Measurements from ENCODE around the gene SLC30A2.
"Not testable (repeated sequence)": the region's sequence is repeated elsewhere in the genome, so short reads cannot be mapped to it uniquely, and the experiment has no call there.

SLC30A2 gene, protein sequence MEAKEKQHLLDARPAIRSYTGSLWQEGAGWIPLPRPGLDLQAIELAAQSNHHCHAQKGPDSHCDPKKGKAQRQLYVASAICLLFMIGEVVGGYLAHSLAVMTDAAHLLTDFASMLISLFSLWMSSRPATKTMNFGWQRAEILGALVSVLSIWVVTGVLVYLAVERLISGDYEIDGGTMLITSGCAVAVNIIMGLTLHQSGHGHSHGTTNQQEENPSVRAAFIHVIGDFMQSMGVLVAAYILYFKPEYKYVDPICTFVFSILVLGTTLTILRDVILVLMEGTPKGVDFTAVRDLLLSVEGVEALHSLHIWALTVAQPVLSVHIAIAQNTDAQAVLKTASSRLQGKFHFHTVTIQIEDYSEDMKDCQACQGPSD

DNA sequence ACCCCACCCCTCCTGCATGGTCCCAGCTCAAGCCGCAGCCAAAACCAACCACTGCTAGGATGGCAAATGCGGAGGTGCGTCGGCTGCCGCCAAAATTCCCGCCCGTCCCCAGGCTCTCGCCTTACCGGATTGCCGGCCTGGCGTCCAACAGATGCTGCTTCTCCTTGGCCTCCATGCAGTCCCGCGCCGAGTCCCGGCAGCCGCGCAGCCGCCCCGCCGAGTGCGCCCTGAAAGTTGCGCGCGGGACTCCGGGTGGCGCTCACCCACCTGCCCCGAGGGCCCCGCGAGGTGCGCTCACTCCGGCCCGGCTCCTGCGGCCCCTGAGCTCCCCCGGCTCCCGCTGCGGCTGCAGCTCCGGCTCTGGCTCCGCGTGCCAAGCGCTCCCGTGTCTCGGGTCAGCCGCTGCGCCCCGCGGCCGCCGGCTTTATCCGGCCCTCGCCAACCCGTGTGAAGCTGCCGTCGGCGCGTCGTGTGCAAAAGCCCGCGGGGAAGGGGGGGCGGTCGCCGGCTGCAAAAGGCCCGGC, at the start of gene SLC30A2:
Gene SLC30A2 (minus strand): TSS at position 397 of the 524 bp plus-strand sequence. CDS start 222 bp downstream, at position 175.
- H3K4me1 ChIP-seq (ENCODE audit: control insufficient read depth in 2 of 2, insufficient read depth in 2 of 2, low read length in 2 of 2): peaks cover 8 to 11% of the 10 kb centered on the region in 2 donors
- H3K9ac ChIP-seq (ENCODE audit: low read depth in 1 of 2, low read length in 2 of 2): no peak within 1 kb of the TSS
- H3K27ac ChIP-seq (ENCODE audit: low read depth in 2 of 2, low read length in 2 of 2): no peak within 1 kb of the TSS
- H3K27me3 ChIP-seq (ENCODE audit: control insufficient read depth in 2 of 2, insufficient read depth in 2 of 2, low read length in 2 of 2): peaks cover 31 to 36% of the 10 kb centered on the region in 2 donors
- H3K4me3 ChIP-seq (ENCODE audit: low read length in 2 of 2): peak within 1 kb of the TSS in 1 of 2 donors; percentile 15
- H3K9me3 ChIP-seq (ENCODE audit: control insufficient read depth in 2 of 2, low read length in 2 of 2): no peaks in the 10 kb centered on the region
- H3K36me3 ChIP-seq (ENCODE audit: control insufficient read depth in 2 of 2, insufficient read depth in 2 of 2, low read length in 2 of 2): no peaks in the 10 kb centered on the region

DNA sequence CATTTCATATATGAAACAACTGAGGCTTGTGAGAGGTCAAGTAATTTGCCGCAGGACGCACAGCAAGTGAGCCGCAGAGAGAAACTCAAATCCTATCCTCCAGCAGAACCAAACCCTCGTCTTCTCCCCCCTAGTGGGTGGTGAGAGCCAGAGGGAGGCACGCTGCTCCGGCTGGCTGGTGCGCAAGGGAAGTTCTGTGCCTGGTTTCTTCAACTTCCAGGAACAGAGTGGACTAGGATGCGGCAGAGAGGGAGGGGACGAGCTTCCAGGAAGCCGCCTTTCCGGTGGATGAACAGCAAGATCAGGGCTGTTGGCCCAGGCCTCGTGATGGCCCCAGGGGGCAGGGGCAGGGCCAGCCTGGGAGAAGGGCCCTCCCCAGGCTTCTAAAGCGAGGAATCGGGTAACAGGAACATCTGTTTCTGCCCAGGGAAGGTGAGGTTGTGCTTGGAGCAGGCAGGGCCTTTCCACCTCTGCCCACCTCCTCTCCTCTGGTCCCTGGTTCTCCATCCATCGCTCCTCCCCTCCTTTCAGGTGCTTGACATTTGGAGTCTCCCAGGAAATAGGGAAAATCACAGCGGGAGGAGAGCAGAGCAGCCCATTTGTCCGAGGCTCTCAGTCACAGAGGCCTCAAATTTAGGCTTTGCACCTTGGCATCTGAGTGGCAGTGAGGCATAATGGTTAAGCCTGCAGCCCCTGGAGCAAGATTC, 48.9 kb upstream of the SLC30A2 start:
- H3K4me1 ChIP-seq (ENCODE audit: control insufficient read depth in 2 of 2, insufficient read depth in 2 of 2, low read length in 2 of 2): no peaks in the 10 kb centered on the region
- H3K9ac ChIP-seq (ENCODE audit: low read depth in 1 of 2, low read length in 2 of 2): no peak overlapping the region
- peaks cover 3 to 6% of the 10 kb centered on the region in 2 donors for H3K27me3 ChIP-seq (ENCODE audit: control insufficient read depth in 2 of 2, insufficient read depth in 2 of 2, low read length in 2 of 2)
- no peak overlapping the region for H3K4me3 ChIP-seq (ENCODE audit: low read length in 2 of 2)
- H3K27ac ChIP-seq (ENCODE audit: low read depth in 2 of 2, low read length in 2 of 2): no peak overlapping the region
- no peaks in the 10 kb centered on the region for H3K36me3 ChIP-seq (ENCODE audit: control insufficient read depth in 2 of 2, insufficient read depth in 2 of 2, low read length in 2 of 2)
- no peaks in the 10 kb centered on the region for H3K9me3 ChIP-seq (ENCODE audit: control insufficient read depth in 2 of 2, low read length in 2 of 2)

DNA sequence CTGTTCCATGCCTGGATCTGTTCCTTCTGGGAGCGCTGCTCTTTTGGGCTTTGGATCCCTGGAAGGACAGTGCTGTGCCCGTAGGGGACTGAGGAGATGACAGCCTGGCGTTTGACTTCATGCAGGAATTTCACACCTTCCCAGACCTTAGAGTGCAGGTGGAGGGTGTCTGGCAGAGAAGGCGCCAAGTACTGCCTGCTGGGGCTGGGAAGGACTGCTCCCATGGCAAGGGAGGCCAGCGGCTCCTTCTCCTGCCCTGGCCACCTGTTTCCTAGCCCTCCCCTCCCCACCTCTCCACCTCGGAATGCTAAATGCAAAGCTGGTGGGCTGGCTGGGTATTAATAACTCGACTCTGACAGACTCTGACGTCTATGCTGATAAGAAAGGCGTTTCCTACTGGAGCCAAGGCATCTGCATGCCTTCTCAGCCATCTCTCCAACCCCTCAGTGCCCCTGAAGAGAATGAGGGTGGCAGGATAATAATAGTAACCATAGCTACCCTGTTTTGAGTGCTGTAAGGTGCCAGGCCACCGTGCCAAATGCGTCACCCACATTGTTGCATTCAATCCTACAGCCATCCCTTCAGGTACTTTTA, 48.3 kb upstream of the SLC30A2 start:
- no peaks in the 10 kb centered on the region for H3K4me1 ChIP-seq (ENCODE audit: control insufficient read depth in 2 of 2, insufficient read depth in 2 of 2, low read length in 2 of 2)
- H3K9me3 ChIP-seq (ENCODE audit: control insufficient read depth in 2 of 2, low read length in 2 of 2): no peaks in the 10 kb centered on the region
- H3K27me3 ChIP-seq (ENCODE audit: control insufficient read depth in 2 of 2, insufficient read depth in 2 of 2, low read length in 2 of 2): peaks cover 3 to 6% of the 10 kb centered on the region in 2 donors
- no peak overlapping the region for H3K27ac ChIP-seq (ENCODE audit: low read depth in 2 of 2, low read length in 2 of 2)
- no peaks in the 10 kb centered on the region for H3K36me3 ChIP-seq (ENCODE audit: control insufficient read depth in 2 of 2, insufficient read depth in 2 of 2, low read length in 2 of 2)
- no peak overlapping the region for H3K4me3 ChIP-seq (ENCODE audit: low read length in 2 of 2)
- H3K9ac ChIP-seq (ENCODE audit: low read depth in 1 of 2, low read length in 2 of 2): no peak overlapping the region

DNA sequence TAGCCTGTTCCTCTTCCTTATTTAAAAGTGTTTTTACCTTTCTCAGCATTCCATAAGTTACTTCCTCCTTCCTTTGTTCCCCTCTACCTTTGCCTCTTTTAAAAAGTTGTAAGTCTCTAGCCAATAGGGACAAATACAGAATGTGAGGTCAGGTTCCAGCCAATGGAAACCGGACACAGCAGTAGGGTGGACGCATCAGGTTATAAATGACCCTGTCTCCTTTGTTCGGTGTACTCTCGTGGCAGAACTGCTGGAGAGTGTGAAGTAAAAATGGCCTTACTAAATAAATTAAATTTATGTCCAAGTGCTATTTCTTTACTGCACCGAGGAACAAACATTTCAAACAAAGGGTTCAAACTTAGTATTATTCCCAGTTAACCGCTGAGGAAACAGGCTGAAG, 47.7 kb upstream of the SLC30A2 start:
- not testable (repeated sequence) for H3K36me3 ChIP-seq (ENCODE audit: control insufficient read depth in 2 of 2, insufficient read depth in 2 of 2, low read length in 2 of 2); H3K9ac ChIP-seq (ENCODE audit: low read depth in 1 of 2, low read length in 2 of 2); H3K27ac ChIP-seq (ENCODE audit: low read depth in 2 of 2, low read length in 2 of 2); H3K27me3 ChIP-seq (ENCODE audit: control insufficient read depth in 2 of 2, insufficient read depth in 2 of 2, low read length in 2 of 2); H3K9me3 ChIP-seq (ENCODE audit: control insufficient read depth in 2 of 2, low read length in 2 of 2); H3K4me1 ChIP-seq (ENCODE audit: control insufficient read depth in 2 of 2, insufficient read depth in 2 of 2, low read length in 2 of 2); H3K4me3 ChIP-seq (ENCODE audit: low read length in 2 of 2)

DNA sequence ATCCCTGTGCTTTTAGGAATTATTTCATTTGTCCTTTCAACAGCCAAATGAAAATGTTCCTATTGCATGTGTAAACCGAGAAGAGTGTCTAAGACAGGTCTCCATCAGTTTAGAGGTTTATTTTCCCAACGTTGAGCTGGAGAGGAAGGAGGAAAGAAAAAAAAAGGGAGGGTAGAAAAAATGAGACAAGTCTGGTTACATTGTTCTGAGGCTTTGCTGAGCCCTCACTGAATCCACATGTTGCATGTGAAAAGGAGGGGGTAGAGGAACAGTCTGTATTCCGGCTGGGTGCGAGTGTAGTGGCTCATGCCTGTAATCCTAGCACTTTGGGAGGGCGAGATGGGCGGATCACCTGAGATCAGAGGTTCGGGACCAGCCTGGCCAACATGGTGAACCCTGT, 46.5 kb upstream of the SLC30A2 start:
- no peaks in the 10 kb centered on the region for H3K9me3 ChIP-seq (ENCODE audit: control insufficient read depth in 2 of 2, low read length in 2 of 2)
- H3K27ac ChIP-seq (ENCODE audit: low read depth in 2 of 2, low read length in 2 of 2): no peak overlapping the region
- no peak overlapping the region for H3K9ac ChIP-seq (ENCODE audit: low read depth in 1 of 2, low read length in 2 of 2)
- no peaks in the 10 kb centered on the region for H3K36me3 ChIP-seq (ENCODE audit: control insufficient read depth in 2 of 2, insufficient read depth in 2 of 2, low read length in 2 of 2)
- peaks cover 3 to 6% of the 10 kb centered on the region in 2 donors for H3K27me3 ChIP-seq (ENCODE audit: control insufficient read depth in 2 of 2, insufficient read depth in 2 of 2, low read length in 2 of 2)
- H3K4me1 ChIP-seq (ENCODE audit: control insufficient read depth in 2 of 2, insufficient read depth in 2 of 2, low read length in 2 of 2): no peaks in the 10 kb centered on the region
- no peak overlapping the region for H3K4me3 ChIP-seq (ENCODE audit: low read length in 2 of 2)

DNA sequence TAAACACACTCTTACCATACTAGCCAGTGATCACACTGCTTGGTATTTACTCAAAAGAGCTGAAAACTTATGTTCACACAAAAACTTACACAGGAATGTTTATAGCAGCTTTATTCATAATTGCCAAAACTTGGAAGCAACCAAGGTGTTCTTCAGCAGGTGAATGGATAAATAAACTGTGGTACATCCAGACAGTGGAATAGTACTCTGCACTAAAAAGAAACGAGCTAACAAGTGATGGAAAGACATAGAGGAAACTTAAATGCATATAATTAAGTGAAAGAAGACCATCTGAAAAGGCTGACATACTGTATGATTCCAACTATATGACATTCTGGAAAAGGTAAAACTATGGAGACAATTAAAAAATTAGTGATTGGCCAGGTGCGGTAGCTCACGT, 45.0 kb upstream of the SLC30A2 start:
- no peaks in the 10 kb centered on the region for H3K4me1 ChIP-seq (ENCODE audit: control insufficient read depth in 2 of 2, insufficient read depth in 2 of 2, low read length in 2 of 2)
- H3K4me3 ChIP-seq (ENCODE audit: low read length in 2 of 2): no peak overlapping the region
- H3K9me3 ChIP-seq (ENCODE audit: control insufficient read depth in 2 of 2, low read length in 2 of 2): no peaks in the 10 kb centered on the region
- no peaks in the 10 kb centered on the region for H3K36me3 ChIP-seq (ENCODE audit: control insufficient read depth in 2 of 2, insufficient read depth in 2 of 2, low read length in 2 of 2)
- no peak overlapping the region for H3K9ac ChIP-seq (ENCODE audit: low read depth in 1 of 2, low read length in 2 of 2)
- peaks cover 3 to 6% of the 10 kb centered on the region in 2 donors for H3K27me3 ChIP-seq (ENCODE audit: control insufficient read depth in 2 of 2, insufficient read depth in 2 of 2, low read length in 2 of 2)
- no peak overlapping the region for H3K27ac ChIP-seq (ENCODE audit: low read depth in 2 of 2, low read length in 2 of 2)

DNA sequence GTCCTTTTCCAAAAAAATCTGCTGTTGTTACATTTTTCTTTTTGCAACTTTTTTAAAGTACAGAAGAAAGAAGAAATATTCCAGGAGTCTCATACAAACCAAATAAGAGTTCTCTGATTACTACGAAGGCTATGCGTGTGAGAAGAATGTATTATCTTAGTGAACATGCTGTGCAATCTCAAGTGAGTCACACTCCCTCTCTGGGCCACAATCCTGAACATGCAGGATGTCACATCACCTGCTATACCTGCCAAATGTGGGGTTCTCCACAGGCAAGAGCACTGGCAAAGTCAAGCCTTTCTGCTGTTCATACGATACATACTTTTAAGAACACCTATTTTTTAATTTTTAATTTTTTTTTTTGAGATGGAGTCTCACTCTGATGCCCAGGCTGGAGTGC, 43.2 kb upstream of the SLC30A2 start:
- Histone ChIP-seq H3K27ac (ENCODE audit: low read depth in 2 of 2, low read length in 2 of 2) (no peak overlapping the region), H3K4me3 (ENCODE audit: low read length in 2 of 2) (no peak overlapping the region), H3K4me1 (ENCODE audit: control insufficient read depth in 2 of 2, insufficient read depth in 2 of 2, low read length in 2 of 2) (no peaks in the 10 kb centered on the region), H3K36me3 (ENCODE audit: control insufficient read depth in 2 of 2, insufficient read depth in 2 of 2, low read length in 2 of 2) (no peaks in the 10 kb centered on the region), H3K27me3 (ENCODE audit: control insufficient read depth in 2 of 2, insufficient read depth in 2 of 2, low read length in 2 of 2) (peaks cover 3 to 6% of the 10 kb centered on the region in 2 donors), H3K9me3 (ENCODE audit: control insufficient read depth in 2 of 2, low read length in 2 of 2) (no peaks in the 10 kb centered on the region), H3K9ac (ENCODE audit: low read depth in 1 of 2, low read length in 2 of 2) (no peak overlapping the region)

DNA sequence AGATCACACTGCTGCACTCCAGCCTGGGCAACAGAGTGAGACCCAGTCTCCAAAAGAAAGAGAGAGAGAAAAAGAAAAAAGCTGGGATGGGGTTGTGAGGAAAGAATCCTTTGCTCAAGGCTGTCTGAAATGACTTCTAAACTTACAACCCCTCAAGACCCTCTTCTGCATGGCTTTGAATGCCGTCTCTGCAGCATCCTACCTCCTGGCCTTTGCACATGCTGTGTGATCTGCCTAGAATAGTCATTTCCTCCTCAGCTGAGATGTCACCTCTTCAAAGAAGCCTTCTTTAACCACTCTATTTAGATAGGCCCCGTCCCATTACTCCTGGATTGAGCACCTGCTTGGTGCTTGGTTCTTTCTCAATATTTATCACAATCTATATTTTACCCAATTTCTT, 38.9 kb upstream of the SLC30A2 start:
- Histone ChIP-seq H3K27ac (ENCODE audit: low read depth in 2 of 2, low read length in 2 of 2) (no peak overlapping the region), H3K9ac (ENCODE audit: low read depth in 1 of 2, low read length in 2 of 2) (no peak overlapping the region), H3K9me3 (ENCODE audit: control insufficient read depth in 2 of 2, low read length in 2 of 2) (no peaks in the 10 kb centered on the region), H3K4me1 (ENCODE audit: control insufficient read depth in 2 of 2, insufficient read depth in 2 of 2, low read length in 2 of 2) (no peaks in the 10 kb centered on the region), H3K4me3 (ENCODE audit: low read length in 2 of 2) (no peak overlapping the region), H3K27me3 (ENCODE audit: control insufficient read depth in 2 of 2, insufficient read depth in 2 of 2, low read length in 2 of 2) (no peaks in the 10 kb centered on the region), H3K36me3 (ENCODE audit: control insufficient read depth in 2 of 2, insufficient read depth in 2 of 2, low read length in 2 of 2) (no peaks in the 10 kb centered on the region)

DNA sequence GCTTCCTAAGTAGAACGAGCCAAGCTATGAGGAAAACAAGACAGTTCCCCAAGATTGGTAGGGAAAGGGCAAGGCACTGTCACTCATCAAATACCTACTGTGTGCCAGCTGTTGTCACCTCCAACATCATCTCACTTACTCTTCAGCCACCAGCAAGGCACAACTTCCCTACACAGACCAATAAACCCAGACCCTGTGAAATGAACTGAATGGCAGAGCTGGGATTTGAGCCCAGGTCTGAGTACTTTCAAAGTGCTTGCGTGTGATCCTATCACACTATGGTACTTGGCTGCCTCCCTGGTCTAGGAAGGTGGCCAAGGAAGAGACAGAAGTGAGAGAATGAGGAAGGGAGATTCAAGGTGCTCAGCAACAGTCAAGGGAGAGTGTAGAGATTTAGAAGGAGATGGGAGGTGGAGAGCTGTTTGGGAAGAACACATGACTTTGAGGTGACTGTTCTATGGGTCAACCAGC, 38.2 kb upstream of the SLC30A2 start:
- Histone ChIP-seq H3K9ac (ENCODE audit: low read depth in 1 of 2, low read length in 2 of 2) (no peak overlapping the region), H3K27ac (ENCODE audit: low read depth in 2 of 2, low read length in 2 of 2) (no peak overlapping the region)

DNA sequence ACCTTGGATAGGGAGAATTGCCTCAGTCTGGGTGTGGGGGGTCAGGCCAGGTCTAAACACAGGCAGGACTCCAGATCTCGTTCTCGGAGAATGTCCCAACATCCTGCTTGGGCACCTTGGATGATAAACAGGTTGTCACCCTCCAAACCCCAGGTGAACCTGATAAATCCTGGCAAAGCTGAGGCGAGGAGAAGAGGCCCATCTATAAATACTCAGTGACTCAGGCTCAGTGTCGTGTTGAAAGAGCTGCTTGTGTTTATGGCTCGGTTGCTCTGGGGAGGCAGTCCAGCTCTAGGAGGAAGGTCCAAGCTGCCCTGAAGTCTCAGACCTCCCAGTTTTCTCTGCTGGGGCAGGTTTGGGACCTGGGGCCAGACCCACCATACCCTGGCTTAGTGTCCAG, 37.3 kb upstream of the SLC30A2 start:
- no peak overlapping the region for H3K27ac ChIP-seq (ENCODE audit: low read depth in 2 of 2, low read length in 2 of 2)
- H3K4me3 ChIP-seq (ENCODE audit: low read length in 2 of 2): no peak overlapping the region
- H3K9ac ChIP-seq (ENCODE audit: low read depth in 1 of 2, low read length in 2 of 2): no peak overlapping the region

More for the DNA sequence above, 38.2 kb upstream of the SLC30A2 start:
- Histone ChIP-seq H3K36me3 (ENCODE audit: control insufficient read depth in 2 of 2, insufficient read depth in 2 of 2, low read length in 2 of 2) (no peaks in the 10 kb centered on the region), H3K4me3 (ENCODE audit: low read length in 2 of 2) (no peak overlapping the region), H3K9me3 (ENCODE audit: control insufficient read depth in 2 of 2, low read length in 2 of 2) (no peaks in the 10 kb centered on the region), H3K27me3 (ENCODE audit: control insufficient read depth in 2 of 2, insufficient read depth in 2 of 2, low read length in 2 of 2) (no peaks in the 10 kb centered on the region), H3K4me1 (ENCODE audit: control insufficient read depth in 2 of 2, insufficient read depth in 2 of 2, low read length in 2 of 2) (no peaks in the 10 kb centered on the region)

More for the DNA sequence above, 37.3 kb upstream of the SLC30A2 start:
- Histone ChIP-seq H3K9me3 (ENCODE audit: control insufficient read depth in 2 of 2, low read length in 2 of 2) (no peaks in the 10 kb centered on the region), H3K27me3 (ENCODE audit: control insufficient read depth in 2 of 2, insufficient read depth in 2 of 2, low read length in 2 of 2) (peaks cover 0 to 3% of the 10 kb centered on the region in 2 donors), H3K4me1 (ENCODE audit: control insufficient read depth in 2 of 2, insufficient read depth in 2 of 2, low read length in 2 of 2) (no peaks in the 10 kb centered on the region), H3K36me3 (ENCODE audit: control insufficient read depth in 2 of 2, insufficient read depth in 2 of 2, low read length in 2 of 2) (no peaks in the 10 kb centered on the region)
